PC-3 (cell line): ENCODE measurements around the gene SKA3. TPM values are rescaled to one million over a fixed set of nuclear protein-coding genes. Genes with fewer than 3 reads are reported as not detected.
A peak's percentile ranks its signal among the peaks of the same experiment; 100 is the strongest.

ENCODE experiments used
- ATAC-seq: fragments of 200-7000 bp; cut with Tn5 transposase; 2 replicates; pipeline ENCODE4 v1.9.1; 2020; ENCODE audit warnings: mild to moderate bottlenecking, moderate library complexity
- BruUV-seq: library from RNA; stranded (reverse); fragments of 400-500 nt; replicated peaks from 2 replicates; lab custom pipeline; 2021; lab: Mats Ljungman, UMichigan
- CTCF ChIA-PET: fragments of 300-600 bp; sonication (Branson Sonifier 250); formaldehyde crosslinking; loops from one replicate; lab custom pipeline; 2022; ENCODE audit warnings: antibody characterized with exemption; lab: Charles Lee
- POLR2A ChIA-PET: fragments of 300-600 bp; sonication (Branson Sonifier 250); formaldehyde crosslinking; loops from one replicate; lab custom pipeline; 2022; ENCODE audit warnings: antibody characterized with exemption; ENCODE audit not compliant: unreplicated experiment; lab: Charles Lee
- DNase-seq: peaks from one replicate; pipeline ENCODE4 v3.0.0-alpha.2; 2015
- H2AFZ ChIP-seq: fragments of 300-600 bp; sonication (generic); 2 replicates; pipeline ENCODE4 v1.6.0; 2016; ENCODE audit warnings: antibody characterized with exemption, low read length
- H3F3A ChIP-seq: fragments of 300-600 bp; sonication (generic); one replicate; pipeline ENCODE4 v1.6.0; 2017; ENCODE audit warnings: antibody characterized with exemption, low read length, control low read depth, mild to moderate bottlenecking; ENCODE audit not compliant: unreplicated experiment
- H3K27ac ChIP-seq: fragments of 300-600 bp; sonication (generic); 2 replicates; pipeline ENCODE4 v1.5.1; 2016; ENCODE audit warnings: mild to moderate bottlenecking, low read length
- H3K27me3 ChIP-seq: fragments of 300-600 bp; sonication (generic); 2 replicates; pipeline ENCODE4 v1.6.1; 2016; ENCODE audit warnings: low read length, mixed read lengths
- H3K36me3 ChIP-seq: fragments of 300-600 bp; sonication (generic); 2 replicates; pipeline ENCODE4 v1.6.1; 2016; ENCODE audit warnings: low read depth, mixed run types, low read length, mixed read lengths
- H3K4me1 ChIP-seq: fragments of 300-600 bp; sonication (generic); 2 replicates; pipeline ENCODE4 v1.5.1; 2016; ENCODE audit warnings: low read length; ENCODE audit not compliant: insufficient read depth
- H3K4me2 ChIP-seq: fragments of 300-600 bp; sonication (generic); 2 replicates; pipeline ENCODE4 v1.6.0; 2016; ENCODE audit warnings: low read length
- H3K4me3 ChIP-seq: fragments of 300-600 bp; sonication (generic); 2 replicates; pipeline ENCODE4 v1.5.1; 2016; ENCODE audit warnings: mild to moderate bottlenecking, low read length, mixed read lengths
- H3K79me2 ChIP-seq: fragments of 300-600 bp; sonication (generic); 2 replicates; pipeline ENCODE4 v1.6.1; 2017; ENCODE audit warnings: low read length, mixed read lengths
- H3K9ac ChIP-seq: fragments of 300-600 bp; sonication (generic); 2 replicates; pipeline ENCODE4 v1.6.0; 2016; ENCODE audit warnings: mild to moderate bottlenecking, low read length
- H3K9me2 ChIP-seq: fragments of 300-600 bp; sonication (generic); replicated peaks from 2 replicates; pipeline ENCODE4 v1.6.1; 2016; ENCODE audit warnings: mixed run types, low read length, mixed read lengths
- H3K9me3 ChIP-seq: fragments of 300-600 bp; sonication (generic); 2 replicates; pipeline ENCODE4 v1.6.1; 2016; ENCODE audit warnings: low read length, mixed read lengths
- H4K20me1 ChIP-seq: fragments of 300-600 bp; sonication (generic); 2 replicates; pipeline ENCODE4 v1.6.1; 2016; ENCODE audit warnings: low read length, mixed read lengths
- CTCF ChIP-seq: fragments of 300-600 bp; sonication (generic); conservative IDR thresholded peaks from 2 replicates; pipeline ENCODE4 v1.5.1; 2017; ENCODE audit warnings: antibody characterized with exemption, low read depth, mild to moderate bottlenecking, low read length
- EZH2 ChIP-seq: fragments of 300-600 bp; sonication (generic); IDR thresholded peaks from one replicate; pipeline ENCODE4 v1.6.1; 2017; ENCODE audit warnings: antibody characterized with exemption, mild to moderate bottlenecking, low read length; ENCODE audit not compliant: unreplicated experiment
- EZH2phosphoT487 ChIP-seq: fragments of 300-600 bp; sonication (generic); IDR thresholded peaks from 2 replicates; pipeline ENCODE4 v1.6.1; 2018; ENCODE audit warnings: mild to moderate bottlenecking, antibody characterized with exemption, low read length, borderline replicate concordance
- intact Hi-C: fragments of 100-400 bp; cut with micrococcal nuclease; formaldehyde crosslinking; loops from 2 replicates; pipeline ENCODE4 v1.9.0; 2023
- total RNA-seq: library from RNA; depleted of rRNA; stranded (reverse); fragments of >200 nt; gene quantifications from 2 replicates; pipeline ENCODE4 v1.2.3, GENCODE V29; 2014

SKA3 gene
- total RNA-seq, 1 experiment from 2014 or later: 32.4 TPM

GRCh38 chr13:21133077-21133476 is 43.3 kb downstream of the SKA3 start:
- Histone ChIP-seq H3K9me3 (no peaks in the 10 kb centered on the region), H3K4me1 (peaks cover 6% of the 10 kb centered on the region; the same call in 1 of the 2 replicates), H3K27ac (no peak overlapping the region), H3K4me3 (no peak overlapping the region), H3K79me2 (no peaks in the 10 kb centered on the region), H3K36me3 (no peaks in the 10 kb centered on the region), H2AFZ (no peak overlapping the region), H3K4me2 (no peak overlapping the region), H4K20me1 (no peaks in the 10 kb centered on the region), H3K9ac (no peak overlapping the region), H3K9me2 (no peaks in the 10 kb centered on the region), H3K27me3 (no peaks in the 10 kb centered on the region), H3F3A (no peaks in the 10 kb centered on the region)
- TF ChIP-seq EZH2phosphoT487 (no peak), CTCF (no peak), EZH2 (no peak)
- ChIA-PET CTCF (interaction anchor here (0.5 to 1.0 kb wide), 3 partner anchors 22 to 98 kb away, joined by 3 to 7 read pairs (median 3); no protein-coding TSS in a partner anchor), POLR2A (interaction anchor here (0.6 kb wide), 1 partner anchor 1656 kb away, joined by 4 read pairs; no protein-coding TSS in a partner anchor)
- no TSS peak for BruUV-seq
- no peak for ATAC-seq
- DNase-seq: no peak
- intact Hi-C loops: loop anchor here (1.0 to 10.0 kb wide), 2 partner anchors 68 to 190 kb away; partner anchors contain the start of gene LATS2

- no TSS peak for BruUV-seq
- Histone ChIP-seq H3K79me2 (no peaks in the 10 kb centered on the region), H3K27me3 (no peaks in the 10 kb centered on the region), H3F3A (no peaks in the 10 kb centered on the region), H3K4me2 (no peak overlapping the region), H2AFZ (no peak overlapping the region), H3K4me3 (no peak overlapping the region), H3K27ac (no peak overlapping the region), H3K9me2 (no peaks in the 10 kb centered on the region), H4K20me1 (no peaks in the 10 kb centered on the region), H3K9ac (no peak overlapping the region), H3K4me1 (peaks cover 6% of the 10 kb centered on the region; the same call in 1 of the 2 replicates), H3K36me3 (no peaks in the 10 kb centered on the region), H3K9me3 (no peaks in the 10 kb centered on the region)
- DNase-seq: no peak
- POLR2A ChIA-PET: no interaction called here
- intact Hi-C loops: loop anchor here (10.0 kb wide), 1 partner anchor 65 kb away; the partner anchor contains the start of gene LATS2
- TF ChIP-seq EZH2 (no peak), CTCF (no peak), EZH2phosphoT487 (no peak)
- ATAC-seq: no peak
- CTCF ChIA-PET: interaction anchor here (0.6 kb wide), 1 partner anchor 115 kb away, joined by 3 read pairs; no protein-coding TSS in a partner anchor
Measured at GRCh38 chr13:21130116-21130515, 46.2 kb downstream of the SKA3 start.

- BruUV-seq: no TSS peak
- H3K9me2 ChIP-seq: 0 out of 2 replicates have a peak, but pooled peaks cover 3% of the 10 kb centered on the region
- peak overlapping the region; percentile 37; the same call in 1 of the 2 replicates for H3K4me2 ChIP-seq
- ChIA-PET POLR2A (no interaction called here), CTCF (no interaction called here)
- H3K4me1 ChIP-seq: peaks cover 4% of the 10 kb centered on the region; the same call in 1 of the 2 replicates
- intact Hi-C loops: no loop called here
- no peaks in the 10 kb centered on the region for H3K36me3 ChIP-seq
- 0 out of 2 replicates have a peak overlapping the region, but pooled peaks have one; percentile 28 for H2AFZ ChIP-seq
- ATAC-seq (peak; percentile 58), DNase-seq (peak; percentile 78)
- TF ChIP-seq CTCF (no peak), EZH2 (no peak), EZH2phosphoT487 (no peak)
- H3K27me3 ChIP-seq: no peaks in the 10 kb centered on the region
- H4K20me1 ChIP-seq: no peaks in the 10 kb centered on the region
- H3K79me2 ChIP-seq: no peaks in the 10 kb centered on the region
- no peak overlapping the region for H3K9ac ChIP-seq
- no peak overlapping the region for H3K4me3 ChIP-seq
- H3K9me3 ChIP-seq: no peaks in the 10 kb centered on the region
- H3F3A ChIP-seq: no peaks in the 10 kb centered on the region
- H3K27ac ChIP-seq: no peak overlapping the region
Measured at GRCh38 chr13:21124852-21125251, 51.5 kb downstream of the SKA3 start.
